GM06990 (cell line): ENCODE results near the gene GARIN5A.

Experiments
- DNase-seq: peaks from one replicate; pipeline ENCODE4 v3.0.0-alpha.2; 2011; ENCODE audit not compliant: insufficient read length; ENCODE audit errors: extremely low read depth
- H3K27me3 ChIP-seq: replicated peaks from 2 replicates; pipeline ENCODE4 v1.6.0; 2011; ENCODE audit warnings: low read length; ENCODE audit not compliant: control insufficient read depth, insufficient read depth
- H3K36me3 ChIP-seq: 2 replicates; pipeline ENCODE4 v1.5.1; 2011; ENCODE audit warnings: low read length; ENCODE audit not compliant: control insufficient read depth, insufficient read depth
- H3K4me3 ChIP-seq: replicated peaks from 2 replicates; pipeline ENCODE4 v1.5.1; 2011; ENCODE audit warnings: low read depth, mild to moderate bottlenecking, control low read depth, low read length
- TF ChIP-seq, protein P1 (sequence below): IDR thresholded peaks from 2 replicates; pipeline ENCODE4 v1.5.1; 2011; ENCODE audit warnings: low read length, control low read depth, mild to moderate bottlenecking, inconsistent platforms; ENCODE audit not compliant: insufficient read depth, poor library complexity, severe bottlenecking

The GARIN5A gene

DNA sequence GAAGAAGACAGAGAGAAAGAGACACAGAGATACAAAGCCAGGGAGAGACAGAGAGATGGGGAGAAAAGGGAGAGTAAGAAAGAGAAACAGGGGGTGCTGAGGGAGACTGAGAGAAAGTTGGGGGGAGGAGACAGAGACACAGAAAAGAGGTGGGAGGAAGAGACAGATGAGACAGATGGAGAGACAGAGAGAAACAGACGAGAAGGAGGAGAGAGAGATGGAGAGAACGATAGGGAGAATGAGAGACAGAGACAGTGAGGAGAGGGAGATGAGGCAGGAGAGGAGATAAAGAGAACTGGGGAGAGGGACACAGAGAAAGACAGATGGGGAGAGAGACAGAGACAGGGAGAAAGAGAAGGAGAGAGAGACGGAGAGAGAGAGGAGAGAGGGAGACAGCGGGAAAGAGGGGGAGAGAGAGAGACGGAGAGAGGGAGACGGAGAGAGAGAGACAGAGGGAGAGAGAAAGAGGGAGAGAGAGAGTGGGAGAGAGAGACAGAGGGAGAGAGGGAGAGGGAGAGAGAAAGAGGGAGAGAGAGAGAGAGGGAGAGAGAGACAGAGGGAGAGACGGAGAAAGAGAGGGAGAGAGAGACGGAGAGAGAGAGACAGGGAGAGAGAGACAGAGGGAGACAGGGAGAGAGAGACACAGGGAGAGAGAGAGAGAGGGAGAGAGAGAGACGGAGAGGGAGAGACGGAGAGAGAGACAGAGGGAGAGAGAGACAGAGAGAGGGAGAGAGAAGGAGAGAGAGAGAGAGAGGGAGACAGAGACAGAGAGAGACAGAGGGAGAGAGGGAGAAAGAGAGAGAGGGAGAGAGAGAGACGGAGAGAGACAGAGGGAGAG, 21.8 kb upstream of the GARIN5A start:
- DNase-seq = no peak
- no peaks in the 10 kb centered on the region for H3K36me3 ChIP-seq
- H3K27me3 ChIP-seq = no peaks in the 10 kb centered on the region
- TF ChIP-seq, protein P1, sequence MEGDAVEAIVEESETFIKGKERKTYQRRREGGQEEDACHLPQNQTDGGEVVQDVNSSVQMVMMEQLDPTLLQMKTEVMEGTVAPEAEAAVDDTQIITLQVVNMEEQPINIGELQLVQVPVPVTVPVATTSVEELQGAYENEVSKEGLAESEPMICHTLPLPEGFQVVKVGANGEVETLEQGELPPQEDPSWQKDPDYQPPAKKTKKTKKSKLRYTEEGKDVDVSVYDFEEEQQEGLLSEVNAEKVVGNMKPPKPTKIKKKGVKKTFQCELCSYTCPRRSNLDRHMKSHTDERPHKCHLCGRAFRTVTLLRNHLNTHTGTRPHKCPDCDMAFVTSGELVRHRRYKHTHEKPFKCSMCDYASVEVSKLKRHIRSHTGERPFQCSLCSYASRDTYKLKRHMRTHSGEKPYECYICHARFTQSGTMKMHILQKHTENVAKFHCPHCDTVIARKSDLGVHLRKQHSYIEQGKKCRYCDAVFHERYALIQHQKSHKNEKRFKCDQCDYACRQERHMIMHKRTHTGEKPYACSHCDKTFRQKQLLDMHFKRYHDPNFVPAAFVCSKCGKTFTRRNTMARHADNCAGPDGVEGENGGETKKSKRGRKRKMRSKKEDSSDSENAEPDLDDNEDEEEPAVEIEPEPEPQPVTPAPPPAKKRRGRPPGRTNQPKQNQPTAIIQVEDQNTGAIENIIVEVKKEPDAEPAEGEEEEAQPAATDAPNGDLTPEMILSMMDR = no peak
- no peak overlapping the region for H3K4me3 ChIP-seq

GRCh38 chr19:50497022-50497405, 20.4 kb upstream of the GARIN5A start:
- TF ChIP-seq, protein P1 = no peak
- Histone ChIP-seq H3K27me3 (no peaks in the 10 kb centered on the region), H3K36me3 (no peaks in the 10 kb centered on the region), H3K4me3 (no peak overlapping the region)
- DNase-seq = no peak

DNA sequence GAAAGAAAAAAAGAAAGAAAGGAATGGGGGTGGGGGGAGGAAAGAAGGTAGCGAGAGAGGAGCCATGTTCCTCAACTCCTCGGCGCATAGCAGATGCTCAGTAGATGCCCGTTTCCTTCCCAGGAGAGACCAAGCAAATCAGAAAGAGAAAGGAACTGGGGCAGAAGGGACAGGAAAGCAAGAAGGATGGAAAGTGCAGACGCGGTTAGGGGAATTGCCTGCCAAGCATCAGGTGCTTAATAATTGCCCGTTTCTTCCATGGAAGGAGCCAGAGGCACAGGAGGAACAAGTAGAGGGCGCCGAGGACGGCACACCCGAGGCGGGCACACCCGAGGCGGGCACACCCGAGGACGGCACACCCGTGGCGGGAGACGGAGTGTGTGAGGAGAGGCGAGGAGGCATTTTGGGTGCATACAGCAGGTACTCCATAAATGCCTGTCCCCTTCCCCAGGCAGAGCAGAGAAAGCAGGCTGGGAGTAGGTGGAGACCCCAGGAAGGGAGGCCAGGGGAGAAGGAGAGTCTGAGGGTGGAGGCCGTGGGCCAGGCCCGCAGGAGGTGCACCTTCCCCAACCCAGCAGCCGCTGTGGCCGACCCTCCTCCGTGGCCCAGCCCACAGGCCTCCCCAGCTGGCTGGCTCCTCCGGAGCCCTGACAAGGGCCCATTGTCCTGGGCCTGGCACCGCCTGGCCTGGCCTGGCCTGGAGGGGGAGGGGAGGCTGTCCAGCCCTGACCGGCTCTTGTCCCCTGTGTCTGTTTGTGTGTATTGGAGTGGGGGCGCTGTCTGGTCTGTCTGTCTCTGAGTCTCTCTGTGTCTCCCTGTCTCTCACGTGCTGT, 19.8 kb upstream of the GARIN5A start:
- H3K27me3 ChIP-seq = no peaks in the 10 kb centered on the region

DNA sequence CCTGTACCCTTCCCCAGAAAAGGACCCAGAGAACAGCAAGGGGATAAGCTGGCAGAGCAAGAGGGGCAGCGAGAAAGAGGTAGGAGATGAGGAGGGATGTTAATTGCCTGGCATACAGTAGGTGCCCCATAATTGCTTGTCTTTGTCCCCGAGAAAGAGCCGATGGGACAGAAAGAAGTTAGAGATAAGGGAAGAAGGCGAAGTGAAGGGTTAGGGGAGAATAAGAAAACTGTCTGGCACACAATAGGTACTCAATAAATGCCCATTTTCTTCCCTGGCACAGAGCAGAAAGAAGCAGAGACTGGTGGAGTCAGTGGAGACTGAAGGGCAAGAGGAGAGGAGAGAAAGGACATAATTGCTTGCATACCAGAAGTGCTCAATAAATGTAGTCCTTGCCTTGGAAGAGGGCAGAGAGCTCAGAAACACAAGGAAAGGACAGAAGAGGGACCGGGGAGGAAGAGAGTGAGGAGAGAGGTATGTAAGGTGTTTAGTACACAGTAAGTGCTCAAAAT, 18.4 kb upstream of the GARIN5A start:
- DNase-seq = no peak
- Histone ChIP-seq H3K36me3 (no peaks in the 10 kb centered on the region), H3K4me3 (no peak overlapping the region), H3K27me3 (no peaks in the 10 kb centered on the region)
- TF ChIP-seq, protein P1 = no peak

More for the DNA sequence above, 19.8 kb upstream of the GARIN5A start:
- TF ChIP-seq, protein P1 = no peak
- DNase-seq = no peak
- no peaks in the 10 kb centered on the region for H3K36me3 ChIP-seq
- H3K4me3 ChIP-seq = no peak overlapping the region

DNA sequence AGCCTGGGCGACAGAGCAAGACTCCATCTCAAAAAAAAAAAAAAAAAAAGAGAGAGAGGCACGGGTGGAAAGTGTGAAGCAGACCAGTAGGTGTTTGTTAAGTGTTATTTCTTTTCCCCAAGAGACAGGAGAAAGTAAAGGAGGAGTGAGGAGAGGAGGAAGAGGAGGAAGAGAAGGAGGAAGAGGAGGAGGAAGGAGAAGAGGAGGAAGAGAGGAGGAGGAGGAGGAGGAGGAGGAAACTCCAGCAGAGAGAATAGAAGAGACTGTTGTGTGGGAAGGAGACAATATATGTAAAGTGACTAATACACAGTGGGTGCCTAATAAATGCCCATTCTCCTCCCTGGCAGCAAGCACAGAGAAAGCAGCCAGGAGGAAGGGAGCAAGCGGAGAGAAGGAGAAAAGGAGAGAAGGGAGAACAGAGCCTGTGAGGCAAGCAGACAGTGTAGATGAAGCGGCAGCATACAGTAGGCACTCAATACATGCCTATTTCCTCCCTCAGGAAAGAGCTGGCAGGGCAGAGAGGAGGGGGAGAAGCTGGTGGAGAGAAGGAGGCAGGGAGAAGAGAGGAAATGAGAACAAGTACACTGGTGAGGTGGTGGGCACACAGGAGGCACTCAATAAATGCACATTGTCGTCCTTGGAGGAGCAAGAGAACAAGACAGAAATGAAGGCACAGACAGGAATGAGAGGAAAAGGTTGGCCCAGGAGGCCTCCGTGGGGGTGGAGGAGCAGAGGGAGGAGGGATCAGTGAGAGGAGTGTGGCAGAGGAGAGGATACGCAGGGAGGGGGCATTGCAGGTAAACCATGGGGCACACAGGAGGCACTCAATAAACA, 17.8 kb upstream of the GARIN5A start:
- TF ChIP-seq, protein P1 = no peak
- DNase-seq = no peak
- Histone ChIP-seq H3K4me3 (no peak overlapping the region), H3K36me3 (no peaks in the 10 kb centered on the region), H3K27me3 (no peaks in the 10 kb centered on the region)
